GM18498 (cell line): ENCODE results near the gene C19orf47.

Source experiments
- ATAC-seq: cut with Tn5 transposase; IDR thresholded peaks from one replicate; pipeline ENCODE4 v1.9.1; 2021; ENCODE audit warnings: mild to moderate bottlenecking, moderate library complexity; ENCODE audit not compliant: unreplicated experiment

The C19orf47 gene

GRCh38 chr19:40284251-40284500 lies 64.0 kb downstream of the C19orf47 start:
- ATAC-seq: no peak

GRCh38 chr19:40283414-40284250 lies 64.6 kb downstream of the C19orf47 start:
- ATAC-seq: no peak

- ATAC-seq: no peak
Observed at GRCh38 chr19:40282920-40283319, 65.3 kb downstream of the C19orf47 start.

- ATAC-seq: no peak
Observed at GRCh38 chr19:40282209-40282580, 66.0 kb downstream of the C19orf47 start.

- ATAC-seq: no peak
Observed at GRCh38 chr19:40281381-40282208, 66.6 kb downstream of the C19orf47 start.

GRCh38 chr19:40280608-40281221 lies 67.5 kb downstream of the C19orf47 start:
- ATAC-seq: no peak

GRCh38 chr19:40279761-40280607 lies 68.2 kb downstream of the C19orf47 start:
- ATAC-seq: no peak

- no peak for ATAC-seq
Observed at GRCh38 chr19:40279120-40279551, 69.1 kb downstream of the C19orf47 start.

- no peak for ATAC-seq
Observed at GRCh38 chr19:40278361-40279035, 69.7 kb downstream of the C19orf47 start.

- ATAC-seq: no peak
Observed at GRCh38 chr19:40277356-40278059, 70.7 kb downstream of the C19orf47 start.

GRCh38 chr19:40274585-40275544 lies 73.3 kb downstream of the C19orf47 start:
- no peak for ATAC-seq

GRCh38 chr19:40273469-40274360 lies 74.5 kb downstream of the C19orf47 start:
- ATAC-seq: no peak

- no peak for ATAC-seq
Observed at GRCh38 chr19:40272261-40272660, 75.9 kb downstream of the C19orf47 start.

- ATAC-seq: no peak
Observed at GRCh38 chr19:40271706-40272105, 76.5 kb downstream of the C19orf47 start.

GRCh38 chr19:40270362-40271089 lies 77.7 kb downstream of the C19orf47 start:
- no peak for ATAC-seq
